Panc1 (cell line): ENCODE results near the gene TSPAN4. TPM values are rescaled to one million over a fixed set of nuclear protein-coding genes. Genes with fewer than 3 reads are reported as not detected.

Experiments
- ATAC-seq: fragments of 200-7000 bp; cut with Tn5 transposase; 2 replicates; pipeline ENCODE4 v1.9.1; 2020; ENCODE audit warnings: mild to moderate bottlenecking, moderate library complexity
- BruUV-seq: library from RNA; stranded (reverse); fragments of 400-500 nt; replicated peaks from 2 replicates; lab custom pipeline; 2021; lab: Mats Ljungman, UMichigan
- CTCF ChIA-PET: fragments of 300-600 bp; sonication (Branson Sonifier 250); formaldehyde crosslinking; loops from one replicate; lab custom pipeline; 2022; ENCODE audit warnings: antibody characterized with exemption; lab: Charles Lee
- POLR2A ChIA-PET: fragments of 300-600 bp; sonication (Branson Sonifier 250); formaldehyde crosslinking; loops from one replicate; lab custom pipeline; 2022; ENCODE audit warnings: antibody characterized with exemption; lab: Charles Lee
- DNase-seq: peaks from one replicate; pipeline ENCODE4 v3.0.0-alpha.2; 2010; ENCODE audit warnings: low read depth, low spot score
- H3K27ac ChIP-seq: 2 replicates; pipeline ENCODE4 v1.5.1; 2011; ENCODE audit warnings: mild to moderate bottlenecking, low read length, inconsistent platforms
- H3K27me3 ChIP-seq: fragments of 200-500 bp; sonication (Bioruptor generic); 2 replicates; pipeline ENCODE4 v1.6.0; 2014; ENCODE audit warnings: low read length, inconsistent platforms; ENCODE audit not compliant: control insufficient read depth, insufficient read depth
- H3K36me3 ChIP-seq: fragments of 200-500 bp; sonication (Bioruptor generic); 2 replicates; pipeline ENCODE4 v1.5.1; 2014; ENCODE audit warnings: inconsistent platforms, mild to moderate bottlenecking, low read length, moderate library complexity; ENCODE audit not compliant: control insufficient read depth, insufficient read depth
- H3K4me1 ChIP-seq: 2 replicates; pipeline ENCODE4 v1.5.1; 2011; ENCODE audit warnings: inconsistent platforms, mild to moderate bottlenecking, low read length, moderate library complexity; ENCODE audit not compliant: control insufficient read depth, insufficient read depth
- H3K4me3 ChIP-seq, 2 experiments: 2 replicates each; pipeline ENCODE4 v1.5.1; 2011 to 2012; ENCODE audit warnings: low read depth in 2 of 2, low read length in 2 of 2, mild to moderate bottlenecking in 2 of 2, inconsistent platforms in 1 of 2, moderate library complexity in 1 of 2
- H3K9me3 ChIP-seq: fragments of 200-500 bp; sonication (Bioruptor generic); 2 replicates; pipeline ENCODE4 v1.5.1; 2014; ENCODE audit warnings: low read depth, mild to moderate bottlenecking, inconsistent platforms, low read length, moderate library complexity; ENCODE audit not compliant: control insufficient read depth, insufficient read depth
- POLR2AphosphoS5 ChIP-seq: IDR thresholded peaks from 2 replicates; pipeline ENCODE4 v1.6.1; 2012; ENCODE audit warnings: mild to moderate bottlenecking, low read depth, low read length, moderate library complexity
- SIN3A ChIP-seq: IDR thresholded peaks from 2 replicates; pipeline ENCODE4 v1.6.1; 2012; ENCODE audit warnings: low read depth, mild to moderate bottlenecking, low read length, moderate library complexity, borderline replicate concordance; ENCODE audit not compliant: insufficient read depth
- TCF7L2 ChIP-seq: IDR thresholded peaks from 2 replicates; pipeline ENCODE4 v1.6.1; 2011; ENCODE audit warnings: mild to moderate bottlenecking, low read depth, low read length, inconsistent platforms
- in situ Hi-C: cut with HindIII; loops from 2 replicates; pipeline ENCODE4 v1.10.0; 2016; ENCODE audit warnings: low sequenced_read_pairs, low pct_unique_long_range_greater_than_20kb
- intact Hi-C: fragments of 100-400 bp; cut with micrococcal nuclease; formaldehyde crosslinking; loops from one replicate; pipeline ENCODE4 v1.10.0; 2022; ENCODE audit not compliant: unreplicated experiment
- total RNA-seq: library from RNA; stranded (reverse); gene quantifications from one replicate; pipeline ENCODE4 v1.2.1, GENCODE V29; 2021; ENCODE audit not compliant: unreplicated experiment
- TF ChIP-seq, protein P1 (sequence below), 2 experiments: IDR thresholded peaks; 2 replicates each; pipeline ENCODE4 v1.6.1; 2011 to 2012; ENCODE audit warnings: low read depth in 2 of 2, control low read depth in 1 of 2, low read length in 1 of 2, mild to moderate bottlenecking in 1 of 2, moderate library complexity in 1 of 2; ENCODE audit not compliant: insufficient read depth in 1 of 2
- TF ChIP-seq, protein P2 (sequence below): fragments of 450-650 bp; IDR thresholded peaks from 2 replicates; pipeline ENCODE4 v1.5.1; 2017; ENCODE audit warnings: mild to moderate bottlenecking

TSPAN4 gene
- total RNA-seq, 1 experiment from 2014 or later, result 187 TPM

- Histone ChIP-seq H3K27ac (no peak overlapping the region), H3K36me3 (no peaks in the 10 kb centered on the region), H3K4me1 (peaks cover 30% of the 10 kb centered on the region), H3K4me3 (no peak overlapping the region), H3K9me3 (no peaks in the 10 kb centered on the region), H3K27me3 (no peaks in the 10 kb centered on the region)
- intact Hi-C loops (no loop called here), in situ Hi-C loops (no loop called here)
- no peak for TF ChIP-seq POLR2AphosphoS5
- TF ChIP-seq, protein P1, sequence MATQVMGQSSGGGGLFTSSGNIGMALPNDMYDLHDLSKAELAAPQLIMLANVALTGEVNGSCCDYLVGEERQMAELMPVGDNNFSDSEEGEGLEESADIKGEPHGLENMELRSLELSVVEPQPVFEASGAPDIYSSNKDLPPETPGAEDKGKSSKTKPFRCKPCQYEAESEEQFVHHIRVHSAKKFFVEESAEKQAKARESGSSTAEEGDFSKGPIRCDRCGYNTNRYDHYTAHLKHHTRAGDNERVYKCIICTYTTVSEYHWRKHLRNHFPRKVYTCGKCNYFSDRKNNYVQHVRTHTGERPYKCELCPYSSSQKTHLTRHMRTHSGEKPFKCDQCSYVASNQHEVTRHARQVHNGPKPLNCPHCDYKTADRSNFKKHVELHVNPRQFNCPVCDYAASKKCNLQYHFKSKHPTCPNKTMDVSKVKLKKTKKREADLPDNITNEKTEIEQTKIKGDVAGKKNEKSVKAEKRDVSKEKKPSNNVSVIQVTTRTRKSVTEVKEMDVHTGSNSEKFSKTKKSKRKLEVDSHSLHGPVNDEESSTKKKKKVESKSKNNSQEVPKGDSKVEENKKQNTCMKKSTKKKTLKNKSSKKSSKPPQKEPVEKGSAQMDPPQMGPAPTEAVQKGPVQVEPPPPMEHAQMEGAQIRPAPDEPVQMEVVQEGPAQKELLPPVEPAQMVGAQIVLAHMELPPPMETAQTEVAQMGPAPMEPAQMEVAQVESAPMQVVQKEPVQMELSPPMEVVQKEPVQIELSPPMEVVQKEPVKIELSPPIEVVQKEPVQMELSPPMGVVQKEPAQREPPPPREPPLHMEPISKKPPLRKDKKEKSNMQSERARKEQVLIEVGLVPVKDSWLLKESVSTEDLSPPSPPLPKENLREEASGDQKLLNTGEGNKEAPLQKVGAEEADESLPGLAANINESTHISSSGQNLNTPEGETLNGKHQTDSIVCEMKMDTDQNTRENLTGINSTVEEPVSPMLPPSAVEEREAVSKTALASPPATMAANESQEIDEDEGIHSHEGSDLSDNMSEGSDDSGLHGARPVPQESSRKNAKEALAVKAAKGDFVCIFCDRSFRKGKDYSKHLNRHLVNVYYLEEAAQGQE (IDR thresholded peaks at IDR 0.05; ENCODE audit: insufficient read depth in 1 of 2, low read depth in 2 of 2, low read length in 1 of 2), result peak in 1 of 2 experiments; percentile 17; a peak in 1 of 4 replicates
- DNase-seq (no peak), ATAC-seq (peak; percentile 25)
- POLR2A ChIA-PET, result no interaction called here
- BruUV-seq, result no TSS peak
- CTCF ChIA-PET, result no interaction called here
Observed at GRCh38 chr11:870127-870413, 27.4 kb downstream of the TSPAN4 start.

DNA sequence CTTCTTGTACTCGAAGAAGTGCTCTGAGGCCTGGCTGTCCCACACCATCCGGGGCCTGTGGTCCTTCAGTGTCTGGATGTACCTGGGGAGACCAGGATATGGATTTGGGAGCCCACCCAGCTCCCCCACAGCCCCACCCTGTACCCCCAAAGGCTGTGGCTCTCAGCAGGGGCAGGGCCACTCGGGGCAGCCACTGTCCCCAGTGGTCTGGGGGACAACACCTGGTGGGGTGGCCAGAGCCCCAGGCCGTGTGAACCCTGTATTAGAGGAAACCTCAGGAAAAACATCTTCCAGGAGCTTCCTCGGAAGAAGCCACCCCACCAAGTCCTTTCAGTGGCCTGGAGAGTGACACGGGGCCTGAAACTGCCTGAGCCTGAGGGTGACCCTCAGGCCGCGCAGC is 27.8 kb downstream of the TSPAN4 start:
- in situ Hi-C loops, result no loop called here
- ATAC-seq, result no peak
- CTCF ChIA-PET, result no interaction called here
- POLR2A ChIA-PET, result no interaction called here
- no TSS peak for BruUV-seq
- Histone ChIP-seq H3K4me3 (no peak overlapping the region), H3K27me3 (no peaks in the 10 kb centered on the region), H3K9me3 (no peaks in the 10 kb centered on the region), H3K27ac (no peak overlapping the region), H3K4me1 (peaks cover 27% of the 10 kb centered on the region), H3K36me3 (no peaks in the 10 kb centered on the region)
- intact Hi-C loops, result no loop called here
- TF ChIP-seq SIN3A (no peak), TCF7L2 (no peak), POLR2AphosphoS5 (no peak)
- TF ChIP-seq, protein P2, sequence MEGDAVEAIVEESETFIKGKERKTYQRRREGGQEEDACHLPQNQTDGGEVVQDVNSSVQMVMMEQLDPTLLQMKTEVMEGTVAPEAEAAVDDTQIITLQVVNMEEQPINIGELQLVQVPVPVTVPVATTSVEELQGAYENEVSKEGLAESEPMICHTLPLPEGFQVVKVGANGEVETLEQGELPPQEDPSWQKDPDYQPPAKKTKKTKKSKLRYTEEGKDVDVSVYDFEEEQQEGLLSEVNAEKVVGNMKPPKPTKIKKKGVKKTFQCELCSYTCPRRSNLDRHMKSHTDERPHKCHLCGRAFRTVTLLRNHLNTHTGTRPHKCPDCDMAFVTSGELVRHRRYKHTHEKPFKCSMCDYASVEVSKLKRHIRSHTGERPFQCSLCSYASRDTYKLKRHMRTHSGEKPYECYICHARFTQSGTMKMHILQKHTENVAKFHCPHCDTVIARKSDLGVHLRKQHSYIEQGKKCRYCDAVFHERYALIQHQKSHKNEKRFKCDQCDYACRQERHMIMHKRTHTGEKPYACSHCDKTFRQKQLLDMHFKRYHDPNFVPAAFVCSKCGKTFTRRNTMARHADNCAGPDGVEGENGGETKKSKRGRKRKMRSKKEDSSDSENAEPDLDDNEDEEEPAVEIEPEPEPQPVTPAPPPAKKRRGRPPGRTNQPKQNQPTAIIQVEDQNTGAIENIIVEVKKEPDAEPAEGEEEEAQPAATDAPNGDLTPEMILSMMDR, result no peak
- TF ChIP-seq, protein P1 (IDR thresholded peaks at IDR 0.05; ENCODE audit: insufficient read depth in 1 of 2, low read depth in 2 of 2, low read length in 1 of 2), result no peak
- DNase-seq, result no peak
